Calu3 (cell line): ENCODE results near the gene CNNM2. TPM values are rescaled to one million over a fixed set of nuclear protein-coding genes. Genes with fewer than 3 reads are reported as not detected.

Source experiments
- BruUV-seq: library from RNA; stranded (reverse); fragments of 400-500 nt; replicated peaks from 2 replicates; lab custom pipeline; 2021; lab: Mats Ljungman, UMichigan
- CTCF ChIA-PET: fragments of 300-600 bp; sonication (Branson Sonifier 250); formaldehyde crosslinking; loops from one replicate; lab custom pipeline; 2022; ENCODE audit warnings: antibody characterized with exemption; lab: Charles Lee
- DNase-seq: peaks from one replicate; pipeline ENCODE4 v3.0.0; 2022
- H3K27ac Mint-ChIP-seq: one replicate; pipeline ENCODE4 v1.8.0; 2022; ENCODE audit warnings: mixed read lengths; ENCODE audit not compliant: unreplicated experiment
- H3K27me3 Mint-ChIP-seq: one replicate; pipeline ENCODE4 v1.8.0; 2022; ENCODE audit warnings: mixed read lengths; ENCODE audit not compliant: unreplicated experiment
- H3K36me3 Mint-ChIP-seq: one replicate; pipeline ENCODE4 v1.8.0; 2022; ENCODE audit warnings: mild to moderate bottlenecking, moderate library complexity, mixed read lengths; ENCODE audit not compliant: insufficient read depth, unreplicated experiment
- H3K4me1 Mint-ChIP-seq: one replicate; pipeline ENCODE4 v1.8.0; 2022; ENCODE audit warnings: mild to moderate bottlenecking, low read depth, mixed read lengths; ENCODE audit not compliant: unreplicated experiment
- H3K4me3 Mint-ChIP-seq: one replicate; pipeline ENCODE4 v1.8.0; 2022; ENCODE audit warnings: mild to moderate bottlenecking, low read depth, moderate library complexity, mixed read lengths; ENCODE audit not compliant: unreplicated experiment
- H3K9me3 Mint-ChIP-seq: one replicate; pipeline ENCODE4 v1.8.0; 2022; ENCODE audit warnings: low read depth, mixed read lengths; ENCODE audit not compliant: unreplicated experiment
- intact Hi-C: fragments of 100-400 bp; cut with micrococcal nuclease; formaldehyde crosslinking; loops from one replicate; pipeline ENCODE4 v1.10.0; 2022; ENCODE audit not compliant: unreplicated experiment
- total RNA-seq: library from RNA; stranded (reverse); gene quantifications from 2 replicates; pipeline ENCODE4 v1.2.3, GENCODE V29; 2022
- TF ChIP-seq, protein P1 (sequence below): fragments of 200-600 bp; IDR thresholded peaks from one replicate; pipeline ENCODE4 v1.8.0; 2022; ENCODE audit warnings: antibody characterized with exemption; ENCODE audit not compliant: unreplicated experiment

CNNM2 gene
- total RNA-seq, 1 experiment from 2014 or later, result 4.2 TPM

DNA sequence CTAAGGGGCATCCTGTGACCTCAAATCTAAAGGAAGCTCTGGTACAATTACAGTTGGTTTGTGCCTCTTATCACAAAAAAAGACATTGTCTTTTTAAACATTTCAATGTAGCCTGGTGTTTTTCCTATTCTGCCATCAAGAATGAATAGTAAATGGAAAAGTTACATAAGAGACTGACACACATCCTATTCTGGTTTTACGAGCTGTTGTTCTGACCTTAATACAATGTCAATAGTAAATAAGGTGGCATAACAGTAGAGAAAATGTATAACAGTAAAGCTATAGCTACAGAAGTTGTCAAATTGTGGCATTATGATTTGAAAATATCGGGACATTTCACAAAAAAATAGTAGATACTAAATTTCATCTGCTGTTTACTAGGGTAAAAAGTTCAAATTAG, 186.6 kb downstream of the CNNM2 start:
- H3K27me3 Mint-ChIP-seq, result no peaks in the 10 kb centered on the region
- BruUV-seq, result no TSS peak
- peaks cover 8% of the 10 kb centered on the region for H3K36me3 Mint-ChIP-seq
- H3K27ac Mint-ChIP-seq, result no peak overlapping the region
- no peaks in the 10 kb centered on the region for H3K9me3 Mint-ChIP-seq
- CTCF ChIA-PET, result no interaction called here
- intact Hi-C loops, result no loop called here
- DNase-seq, result no peak
- H3K4me3 Mint-ChIP-seq, result no peak overlapping the region
- TF ChIP-seq, protein P1, sequence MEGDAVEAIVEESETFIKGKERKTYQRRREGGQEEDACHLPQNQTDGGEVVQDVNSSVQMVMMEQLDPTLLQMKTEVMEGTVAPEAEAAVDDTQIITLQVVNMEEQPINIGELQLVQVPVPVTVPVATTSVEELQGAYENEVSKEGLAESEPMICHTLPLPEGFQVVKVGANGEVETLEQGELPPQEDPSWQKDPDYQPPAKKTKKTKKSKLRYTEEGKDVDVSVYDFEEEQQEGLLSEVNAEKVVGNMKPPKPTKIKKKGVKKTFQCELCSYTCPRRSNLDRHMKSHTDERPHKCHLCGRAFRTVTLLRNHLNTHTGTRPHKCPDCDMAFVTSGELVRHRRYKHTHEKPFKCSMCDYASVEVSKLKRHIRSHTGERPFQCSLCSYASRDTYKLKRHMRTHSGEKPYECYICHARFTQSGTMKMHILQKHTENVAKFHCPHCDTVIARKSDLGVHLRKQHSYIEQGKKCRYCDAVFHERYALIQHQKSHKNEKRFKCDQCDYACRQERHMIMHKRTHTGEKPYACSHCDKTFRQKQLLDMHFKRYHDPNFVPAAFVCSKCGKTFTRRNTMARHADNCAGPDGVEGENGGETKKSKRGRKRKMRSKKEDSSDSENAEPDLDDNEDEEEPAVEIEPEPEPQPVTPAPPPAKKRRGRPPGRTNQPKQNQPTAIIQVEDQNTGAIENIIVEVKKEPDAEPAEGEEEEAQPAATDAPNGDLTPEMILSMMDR, result no peak
- H3K4me1 Mint-ChIP-seq, result no peaks in the 10 kb centered on the region

DNA sequence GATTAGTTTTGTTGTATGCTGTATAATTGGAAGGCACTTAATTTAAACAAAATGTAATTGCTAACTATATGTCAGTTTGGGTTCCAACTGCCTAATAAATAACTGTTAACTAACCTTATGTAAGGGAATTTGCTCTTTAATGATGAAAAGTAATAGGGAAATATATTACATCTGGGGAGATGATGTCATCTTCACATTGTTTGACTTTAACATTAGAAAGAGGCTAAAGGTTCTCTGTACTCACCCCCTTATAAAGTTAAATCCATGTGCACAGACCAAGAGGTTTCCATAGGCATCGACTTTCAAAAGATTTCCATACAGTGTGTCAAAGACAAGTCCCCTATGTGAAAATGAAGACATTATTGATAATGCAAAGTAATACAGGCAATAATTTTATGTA, 187.4 kb downstream of the CNNM2 start:
- H3K9me3 Mint-ChIP-seq, result no peaks in the 10 kb centered on the region
- no TSS peak for BruUV-seq
- CTCF ChIA-PET, result interaction anchor here (1.2 kb wide), 1 partner anchor 48 kb away, joined by 4 read pairs; no protein-coding TSS in a partner anchor
- DNase-seq, result no peak
- peaks cover 8% of the 10 kb centered on the region for H3K36me3 Mint-ChIP-seq
- H3K4me3 Mint-ChIP-seq, result no peak overlapping the region
- H3K27ac Mint-ChIP-seq, result no peak overlapping the region
- no peaks in the 10 kb centered on the region for H3K4me1 Mint-ChIP-seq
- intact Hi-C loops, result no loop called here
- TF ChIP-seq, protein P1, result no peak
- H3K27me3 Mint-ChIP-seq, result no peaks in the 10 kb centered on the region

DNA sequence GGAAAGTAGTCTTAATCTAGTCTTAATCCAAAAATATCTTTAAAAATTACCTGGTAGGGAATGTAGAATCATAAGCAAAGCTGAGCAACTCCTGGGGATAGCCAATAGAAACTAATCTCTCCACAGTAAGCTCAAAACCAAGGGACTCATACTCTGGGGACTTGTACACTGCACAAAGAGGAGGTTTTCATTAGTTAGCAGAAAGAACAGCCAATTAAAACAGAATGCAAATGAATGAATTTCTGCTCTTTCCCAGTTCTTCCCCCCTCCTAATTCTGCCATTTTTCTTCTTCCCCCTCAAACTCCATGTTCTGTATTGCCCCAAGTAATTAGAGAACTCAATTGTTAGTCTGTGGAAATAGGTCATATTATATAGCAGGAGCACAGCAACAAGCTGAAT, 188.4 kb downstream of the CNNM2 start:
- intact Hi-C loops, result no loop called here
- H3K27ac Mint-ChIP-seq, result no peak overlapping the region
- no TSS peak for BruUV-seq
- DNase-seq, result no peak
- TF ChIP-seq, protein P1, result no peak
- H3K9me3 Mint-ChIP-seq, result no peaks in the 10 kb centered on the region
- CTCF ChIA-PET, result interaction anchor here (0.9 to 1.2 kb wide), 2 partner anchors 47 to 132 kb away, joined by 3 to 4 read pairs; no protein-coding TSS in a partner anchor
- H3K4me3 Mint-ChIP-seq, result no peak overlapping the region
- H3K4me1 Mint-ChIP-seq, result no peaks in the 10 kb centered on the region
- peaks cover 8% of the 10 kb centered on the region for H3K36me3 Mint-ChIP-seq
- no peaks in the 10 kb centered on the region for H3K27me3 Mint-ChIP-seq

DNA sequence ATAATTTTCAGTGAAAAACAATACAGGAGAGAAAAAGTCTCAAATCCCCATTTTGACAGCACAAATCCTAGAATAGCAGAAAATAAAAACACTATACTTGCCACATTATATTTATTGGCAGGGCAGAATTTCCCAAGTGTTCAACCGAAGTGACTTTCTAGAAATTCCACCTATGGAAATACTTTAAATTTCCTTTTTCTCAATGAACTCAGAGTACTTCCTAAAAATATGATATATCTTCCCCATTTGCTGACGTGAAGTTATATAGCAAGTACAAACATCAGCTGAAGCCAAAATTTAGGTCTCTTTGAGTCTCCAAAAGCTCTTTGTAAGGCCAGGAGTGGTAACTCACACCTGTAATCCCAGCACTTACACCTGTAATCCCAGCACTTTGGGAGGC, 191.7 kb downstream of the CNNM2 start:
- intact Hi-C loops, result loop anchor here (10.0 kb wide), 1 partner anchor 135 kb away; the partner anchor contains the start of gene RPEL1
- TF ChIP-seq, protein P1, result no peak

More for the DNA sequence above, 191.7 kb downstream of the CNNM2 start:
- peaks cover 8% of the 10 kb centered on the region for H3K36me3 Mint-ChIP-seq
- no peaks in the 10 kb centered on the region for H3K27me3 Mint-ChIP-seq
- CTCF ChIA-PET, result no interaction called here
- no peaks in the 10 kb centered on the region for H3K4me1 Mint-ChIP-seq
- no peak overlapping the region for H3K27ac Mint-ChIP-seq
- no peak for DNase-seq
- no TSS peak for BruUV-seq
- H3K4me3 Mint-ChIP-seq, result no peak overlapping the region
- no peaks in the 10 kb centered on the region for H3K9me3 Mint-ChIP-seq
